Measurements from ENCODE around the gene KCTD4. TPM values are rescaled to one million over a fixed set of nuclear protein-coding genes. Genes with fewer than 3 reads are reported as not detected.

The KCTD4 gene
- total RNA-seq, 1 donor from 2014 or later, result not detected

GRCh38 chr13:45199711-45200110, 1.1 kb downstream of the KCTD4 start:
- no peak overlapping the region for H3K4me3 Mint-ChIP-seq
- no peak for ATAC-seq (ENCODE audit: low read depth)
- POLR2A ChIA-PET, result no interaction called here

DNA sequence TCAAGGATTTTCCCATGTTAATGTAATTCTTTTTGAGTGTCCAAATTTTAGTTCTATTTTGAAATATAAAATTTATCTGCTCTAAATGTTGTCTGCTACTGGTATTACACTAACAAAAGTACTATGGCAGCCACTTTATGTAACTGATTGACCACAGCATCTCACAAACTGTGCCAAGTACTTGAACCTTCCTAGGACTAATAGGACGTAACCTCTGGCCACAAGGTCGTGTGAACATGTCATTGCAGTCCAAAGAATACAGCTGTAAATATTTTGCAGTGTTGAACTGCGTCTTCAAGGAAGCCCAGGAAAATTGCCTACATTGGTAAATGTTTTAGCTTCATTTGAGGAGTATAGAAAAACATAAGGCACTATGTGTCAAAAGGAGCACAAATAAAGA, 1.9 kb downstream of the KCTD4 start:
- Mint-ChIP-seq H3K27me3 (no peaks in the 10 kb centered on the region), H3K4me3 (no peak overlapping the region), H3K27ac (no peak overlapping the region), H3K36me3 (ENCODE audit: low read depth) (peaks cover 33% of the 10 kb centered on the region), H3K9me3 (no peaks in the 10 kb centered on the region), H3K4me1 (peaks cover 21% of the 10 kb centered on the region)
- POLR2A ChIA-PET, result no interaction called here
- intact Hi-C loops (cut with micrococcal nuclease), result no loop called here
- CTCF ChIA-PET, result no interaction called here
- TF ChIP-seq, protein P1, sequence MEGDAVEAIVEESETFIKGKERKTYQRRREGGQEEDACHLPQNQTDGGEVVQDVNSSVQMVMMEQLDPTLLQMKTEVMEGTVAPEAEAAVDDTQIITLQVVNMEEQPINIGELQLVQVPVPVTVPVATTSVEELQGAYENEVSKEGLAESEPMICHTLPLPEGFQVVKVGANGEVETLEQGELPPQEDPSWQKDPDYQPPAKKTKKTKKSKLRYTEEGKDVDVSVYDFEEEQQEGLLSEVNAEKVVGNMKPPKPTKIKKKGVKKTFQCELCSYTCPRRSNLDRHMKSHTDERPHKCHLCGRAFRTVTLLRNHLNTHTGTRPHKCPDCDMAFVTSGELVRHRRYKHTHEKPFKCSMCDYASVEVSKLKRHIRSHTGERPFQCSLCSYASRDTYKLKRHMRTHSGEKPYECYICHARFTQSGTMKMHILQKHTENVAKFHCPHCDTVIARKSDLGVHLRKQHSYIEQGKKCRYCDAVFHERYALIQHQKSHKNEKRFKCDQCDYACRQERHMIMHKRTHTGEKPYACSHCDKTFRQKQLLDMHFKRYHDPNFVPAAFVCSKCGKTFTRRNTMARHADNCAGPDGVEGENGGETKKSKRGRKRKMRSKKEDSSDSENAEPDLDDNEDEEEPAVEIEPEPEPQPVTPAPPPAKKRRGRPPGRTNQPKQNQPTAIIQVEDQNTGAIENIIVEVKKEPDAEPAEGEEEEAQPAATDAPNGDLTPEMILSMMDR (IDR thresholded peaks at IDR 0.05), result no peak
- no peak for ATAC-seq (ENCODE audit: low read depth)
- DNase-seq, result no peak

More at GRCh38 chr13:45199711-45200110, 1.1 kb downstream of the KCTD4 start:
- H3K27me3 Mint-ChIP-seq, result no peaks in the 10 kb centered on the region
- no peak for DNase-seq
- no peak overlapping the region for H3K27ac Mint-ChIP-seq
- intact Hi-C loops (cut with micrococcal nuclease), result no loop called here
- peaks cover 30% of the 10 kb centered on the region for H3K36me3 Mint-ChIP-seq (ENCODE audit: low read depth)
- H3K9me3 Mint-ChIP-seq, result no peaks in the 10 kb centered on the region
- H3K4me1 Mint-ChIP-seq, result peaks cover 21% of the 10 kb centered on the region
- CTCF ChIA-PET, result no interaction called here
- TF ChIP-seq, protein P1 (IDR thresholded peaks at IDR 0.05), result no peak

- H3K36me3 Mint-ChIP-seq (ENCODE audit: low read depth), result peaks cover 33% of the 10 kb centered on the region
- TF ChIP-seq, protein P1 (IDR thresholded peaks at IDR 0.05), result no peak
- no peak overlapping the region for H3K27ac Mint-ChIP-seq
- ChIA-PET POLR2A (no interaction called here), CTCF (no interaction called here)
- peaks cover 21% of the 10 kb centered on the region for H3K4me1 Mint-ChIP-seq
- intact Hi-C loops (cut with micrococcal nuclease), result no loop called here
- DNase-seq (no peak), ATAC-seq (ENCODE audit: low read depth) (no peak)
- no peaks in the 10 kb centered on the region for H3K9me3 Mint-ChIP-seq
- H3K27me3 Mint-ChIP-seq, result no peaks in the 10 kb centered on the region
- no peak overlapping the region for H3K4me3 Mint-ChIP-seq
These were observed 2.8 kb downstream of the KCTD4 start for GRCh38 chr13:45198041-45198440.

DNA sequence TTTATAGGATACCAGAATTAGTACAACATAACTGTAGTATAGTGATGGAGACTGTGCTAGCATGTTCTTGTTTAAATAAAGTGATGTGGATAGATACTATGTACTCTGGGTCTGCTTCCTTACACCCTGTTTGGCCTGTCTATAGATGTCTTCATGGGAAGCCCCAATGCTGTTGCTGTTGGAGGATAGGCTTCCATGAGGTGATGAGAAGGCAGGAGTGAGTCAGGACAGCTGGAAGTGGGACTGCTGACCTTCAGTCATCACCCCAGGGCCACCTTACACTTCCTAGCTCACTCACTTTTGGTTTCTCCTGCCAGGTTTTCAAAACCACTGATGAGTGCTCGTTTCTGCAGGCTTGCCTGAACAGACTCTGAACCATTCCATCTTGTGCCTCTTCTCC, 4.2 kb downstream of the KCTD4 start:
- TF ChIP-seq, protein P1 (IDR thresholded peaks at IDR 0.05), result no peak
- no peak for DNase-seq
- Mint-ChIP-seq H3K9me3 (no peaks in the 10 kb centered on the region), H3K27ac (peak overlapping the region; percentile 15), H3K4me3 (no peak overlapping the region), H3K27me3 (no peaks in the 10 kb centered on the region), H3K4me1 (peaks cover 21% of the 10 kb centered on the region), H3K36me3 (ENCODE audit: low read depth) (peaks cover 24% of the 10 kb centered on the region)
- ChIA-PET CTCF (no interaction called here), POLR2A (no interaction called here)
- no peak for ATAC-seq (ENCODE audit: low read depth)
- intact Hi-C loops (cut with micrococcal nuclease), result no loop called here

DNA sequence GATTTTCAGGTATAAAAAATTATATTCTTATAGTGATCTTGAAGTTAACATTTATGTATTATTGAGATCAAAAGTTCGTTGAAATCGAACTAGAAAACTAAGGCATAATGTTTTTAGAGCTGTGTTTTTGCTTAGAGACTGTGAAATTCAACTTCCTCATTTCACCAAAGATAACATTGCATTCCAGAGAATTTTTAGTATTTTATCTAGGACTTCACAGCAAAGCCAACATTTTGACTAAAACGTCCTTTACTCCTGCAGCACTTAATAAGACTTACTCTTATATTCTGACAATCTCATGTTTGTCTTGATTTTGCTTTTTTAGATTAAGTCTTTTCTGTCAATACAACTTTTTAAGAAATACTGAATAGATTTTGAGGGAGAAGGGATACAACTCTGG, 4.7 kb downstream of the KCTD4 start:
- DNase-seq (no peak), ATAC-seq (ENCODE audit: low read depth) (no peak)
- intact Hi-C loops (cut with micrococcal nuclease), result no loop called here
- POLR2A ChIA-PET, result no interaction called here
- H3K27me3 Mint-ChIP-seq, result no peaks in the 10 kb centered on the region
- H3K4me1 Mint-ChIP-seq, result peaks cover 21% of the 10 kb centered on the region
- no peak overlapping the region for H3K27ac Mint-ChIP-seq
- H3K36me3 Mint-ChIP-seq (ENCODE audit: low read depth), result peaks cover 22% of the 10 kb centered on the region
- no peaks in the 10 kb centered on the region for H3K9me3 Mint-ChIP-seq
- no peak overlapping the region for H3K4me3 Mint-ChIP-seq
- CTCF ChIA-PET, result no interaction called here
- TF ChIP-seq, protein P1 (IDR thresholded peaks at IDR 0.05), result no peak
